HG03175 (cell line): Measurements from ENCODE around the gene PSD.

Experiments used
- ATAC-seq: cut with Tn5 transposase; IDR thresholded peaks from one replicate; pipeline ENCODE4 v1.9.1; 2021; ENCODE audit warnings: mild to moderate bottlenecking, moderate library complexity; ENCODE audit not compliant: unreplicated experiment

PSD gene

GRCh38 chr10:102420714-102421506 lies 2.3 kb upstream of the PSD start, which contains the start of gene FBXL15:
Gene FBXL15 (plus strand): TSS chr10:102420836. CDS start chr10:102421130, 294 bp downstream.
- peak; percentile 72 for ATAC-seq

DNA sequence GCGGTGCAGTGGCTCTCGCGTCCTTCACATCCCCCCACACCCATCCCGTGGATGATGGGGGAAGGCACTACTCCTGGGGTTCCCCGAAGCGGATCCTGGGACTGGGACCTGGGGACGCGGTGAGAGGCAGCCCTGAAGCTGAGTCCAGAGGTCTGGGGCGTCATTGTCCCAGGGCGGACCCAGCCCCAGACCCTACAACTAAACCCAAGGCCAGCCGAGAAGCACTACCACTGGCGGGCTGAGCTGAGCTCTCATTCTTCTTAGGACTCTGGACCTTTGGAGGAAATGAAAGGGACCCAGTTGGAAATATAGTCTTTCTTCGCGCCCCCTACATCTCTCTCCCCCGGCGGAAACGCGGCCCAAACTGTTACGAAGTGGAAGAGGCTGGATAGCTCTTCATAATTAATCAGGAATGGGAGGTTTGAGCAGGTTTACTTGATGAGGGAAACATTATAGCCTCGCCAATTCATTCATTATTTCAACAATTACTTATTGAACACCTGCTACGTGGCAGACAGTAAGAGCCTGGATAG lies 1.7 kb upstream of the PSD start:
- ATAC-seq, result no peak

DNA sequence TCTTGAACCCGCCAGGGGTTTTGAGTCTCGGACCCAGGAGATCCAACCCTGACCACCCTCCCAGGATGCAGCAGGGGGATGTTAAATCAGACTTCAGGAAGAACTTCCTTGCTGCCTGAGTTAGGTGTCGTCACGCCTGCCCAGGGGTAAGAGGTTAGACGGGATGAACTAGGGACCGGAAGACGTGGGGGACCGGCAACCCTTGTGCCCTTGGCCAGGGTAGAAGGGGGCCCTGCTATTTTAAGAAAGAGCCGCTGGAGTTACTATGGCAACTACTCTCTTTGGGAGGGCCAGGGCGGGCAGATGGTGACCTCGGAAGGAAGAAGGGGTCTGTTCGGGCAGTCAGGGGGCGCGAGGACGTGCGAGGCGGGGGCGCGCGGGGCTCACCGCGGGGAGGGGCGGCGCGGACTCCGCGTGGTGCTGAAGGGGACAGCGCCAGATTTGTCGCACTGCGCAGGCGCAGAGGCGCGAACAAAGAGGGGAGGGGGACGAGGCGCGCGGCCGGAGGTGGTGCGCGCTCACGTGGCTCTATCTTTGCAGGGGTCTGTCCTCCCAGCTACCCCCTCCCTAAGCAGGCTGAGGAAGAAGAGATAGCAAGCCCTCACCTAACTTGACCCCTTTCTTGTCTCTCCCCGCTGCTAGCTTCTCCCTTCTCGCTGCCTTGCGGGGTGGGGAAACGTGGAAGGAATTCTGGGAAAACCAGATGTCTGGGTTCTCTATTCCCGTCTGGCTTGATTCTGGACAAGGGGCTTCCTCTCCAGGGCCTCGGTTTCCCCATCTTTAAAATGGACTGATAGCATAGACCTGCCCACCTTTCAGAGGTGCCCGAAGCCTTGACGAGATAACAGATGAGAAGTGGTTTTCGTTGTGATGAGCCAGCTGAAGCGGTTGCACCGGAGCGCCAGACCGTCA lies 940 bp upstream of the PSD start:
- no peak for ATAC-seq

GRCh38 chr10:102416695-102417094 lies 1.9 kb downstream of the PSD start:
- ATAC-seq, result no peak

- ATAC-seq, result no peak
Observed at GRCh38 chr10:102416283-102416682, 2.3 kb downstream of the PSD start.

DNA sequence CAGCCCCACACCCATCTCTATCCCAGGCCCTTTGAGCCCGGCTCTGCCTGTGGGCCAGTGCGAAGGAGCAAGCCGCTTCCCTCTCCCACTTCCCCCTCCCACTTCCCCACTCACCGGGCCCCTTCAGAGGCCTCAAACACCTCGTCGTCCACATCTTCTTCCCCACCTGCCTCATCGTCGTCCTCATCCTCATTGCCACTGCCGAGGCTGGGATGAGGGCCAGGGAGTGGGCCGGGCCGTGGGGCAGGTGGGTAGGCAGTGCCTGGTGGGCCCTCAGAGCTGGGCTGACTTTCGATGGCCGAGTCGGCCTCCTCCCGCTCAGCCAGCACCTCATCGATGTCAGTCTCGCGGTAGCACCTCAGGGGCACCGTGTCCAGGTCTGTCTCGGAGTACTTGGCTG lies 3.8 kb downstream of the PSD start:
- no peak for ATAC-seq

GRCh38 chr10:102413806-102414561 lies 4.6 kb downstream of the PSD start:
- no peak for ATAC-seq

DNA sequence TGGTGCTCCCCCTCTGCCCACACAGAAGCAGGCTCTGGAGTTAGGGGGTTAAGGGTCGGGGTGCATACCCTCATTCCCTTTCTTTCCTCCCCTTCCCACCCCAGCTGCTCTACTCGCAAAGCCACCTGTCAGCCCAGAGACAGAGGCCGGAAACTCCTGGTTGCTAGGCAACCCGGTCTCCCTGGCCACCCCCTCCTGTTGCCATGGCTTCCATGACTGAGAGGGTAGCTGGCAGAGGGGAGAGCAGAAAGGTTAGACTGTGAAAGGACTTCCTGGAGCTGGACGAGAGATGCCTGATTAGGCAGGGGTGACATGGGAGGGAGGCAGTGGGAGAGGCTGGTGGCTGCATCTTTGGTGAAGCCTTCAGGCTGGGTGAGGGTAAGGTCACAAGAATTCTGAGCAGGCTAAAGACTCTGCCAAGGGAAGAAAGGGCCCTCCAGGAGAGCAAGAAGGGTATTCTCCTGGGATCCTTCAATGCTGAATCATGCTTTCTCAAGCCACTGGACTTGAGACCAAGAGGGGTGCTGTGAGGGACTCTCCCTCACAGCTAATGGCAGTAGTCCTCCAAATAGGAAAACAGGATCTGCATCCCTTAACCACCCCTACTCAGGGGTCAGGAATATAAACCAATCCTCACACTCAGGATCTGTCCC lies 5.4 kb downstream of the PSD start:
- ATAC-seq, result no peak

DNA sequence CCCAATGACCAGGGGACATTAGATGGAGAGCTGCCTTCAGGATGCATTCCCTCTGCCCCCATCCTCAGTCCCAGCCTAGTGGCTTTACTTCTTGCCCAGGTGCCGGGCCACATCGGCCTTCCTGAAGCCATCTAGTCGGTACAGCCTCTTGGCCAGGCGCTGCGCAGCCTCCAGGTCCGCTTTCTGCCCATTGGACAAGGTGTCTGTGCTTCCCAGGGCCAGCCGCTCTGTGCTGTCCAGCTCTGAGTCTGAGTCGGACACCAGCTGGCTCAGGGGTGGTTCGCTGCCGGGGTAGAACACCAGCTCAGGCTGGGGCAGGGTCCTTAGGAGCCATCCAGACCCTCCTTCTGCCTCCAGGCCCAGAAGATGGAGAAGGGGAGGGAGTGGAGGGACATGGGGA lies 6.3 kb downstream of the PSD start:
- no peak for ATAC-seq

DNA sequence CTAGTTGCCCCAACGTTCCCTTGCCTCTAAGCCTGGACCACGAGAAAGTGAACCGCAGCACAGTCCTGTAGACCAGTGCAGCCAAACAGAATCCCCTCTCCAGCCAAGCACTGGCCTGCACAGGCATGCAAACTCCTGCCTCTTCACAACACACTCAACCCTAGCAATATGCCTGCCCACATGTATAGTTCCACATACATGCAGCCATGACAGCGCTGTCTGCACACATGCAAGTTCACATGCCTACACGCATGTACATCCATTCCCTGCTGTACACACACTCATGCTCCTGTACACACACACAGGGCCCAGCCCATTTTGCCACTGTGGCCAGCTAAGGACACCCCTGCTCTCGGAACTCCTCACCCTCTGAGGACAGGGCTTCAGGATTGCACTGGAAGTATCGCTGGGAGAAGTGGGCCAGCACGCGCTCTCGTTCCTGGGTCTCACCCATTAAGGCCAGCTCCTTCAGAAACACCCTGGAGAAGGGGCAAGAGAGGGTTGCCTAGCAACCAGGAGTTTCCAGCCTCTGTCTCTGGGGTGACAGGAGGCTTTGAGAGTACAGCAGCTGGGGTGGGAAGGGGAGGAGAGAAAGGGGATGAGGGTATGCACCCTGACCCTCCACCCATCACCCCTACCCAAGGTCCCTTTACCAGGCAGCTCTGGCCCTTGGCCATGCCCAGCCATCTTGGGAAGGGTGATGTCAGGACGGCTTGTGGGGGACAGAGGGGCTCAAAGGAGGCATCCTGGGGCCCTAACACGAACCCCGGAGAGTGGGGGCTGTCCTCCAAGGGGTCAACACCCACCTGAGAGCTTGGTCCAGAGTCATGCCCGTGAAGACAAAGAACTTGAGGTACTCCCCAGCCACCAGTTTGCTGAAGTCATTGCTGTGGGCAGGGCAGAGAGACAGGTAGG lies 7.0 kb downstream of the PSD start:
- no peak for ATAC-seq

DNA sequence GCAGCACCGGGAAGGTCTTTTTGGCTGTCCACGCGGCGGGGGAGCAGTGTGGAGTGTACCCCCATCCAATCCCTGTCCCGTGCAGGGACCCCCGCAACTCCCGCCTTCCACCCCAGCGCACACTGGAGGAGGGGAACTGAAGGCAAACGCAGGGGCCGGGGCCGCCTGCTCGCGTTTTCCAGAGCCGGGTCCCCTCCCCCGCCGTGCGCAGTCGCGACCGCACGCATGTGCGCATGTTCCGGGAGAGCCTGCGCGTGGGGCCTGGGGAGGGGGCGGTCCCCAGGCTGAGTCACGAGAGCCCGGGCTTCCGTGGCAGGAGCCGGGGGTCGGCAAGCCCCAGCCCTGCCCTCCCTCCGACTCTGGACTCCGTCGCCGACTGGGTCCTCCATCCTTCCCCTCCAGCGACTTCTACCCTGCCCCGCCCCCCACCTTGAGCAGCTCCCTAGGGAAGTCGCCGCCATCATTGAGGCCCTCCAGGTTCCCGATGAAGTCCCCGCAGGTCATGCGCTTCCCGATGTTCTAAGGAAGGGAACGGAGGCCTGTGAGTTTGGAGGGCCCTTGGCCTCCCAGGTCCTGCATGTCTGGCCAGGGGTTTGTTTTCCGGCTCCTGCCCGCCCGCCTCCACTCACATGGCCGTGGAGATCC lies 8.0 kb downstream of the PSD start:
- ATAC-seq, result no peak

DNA sequence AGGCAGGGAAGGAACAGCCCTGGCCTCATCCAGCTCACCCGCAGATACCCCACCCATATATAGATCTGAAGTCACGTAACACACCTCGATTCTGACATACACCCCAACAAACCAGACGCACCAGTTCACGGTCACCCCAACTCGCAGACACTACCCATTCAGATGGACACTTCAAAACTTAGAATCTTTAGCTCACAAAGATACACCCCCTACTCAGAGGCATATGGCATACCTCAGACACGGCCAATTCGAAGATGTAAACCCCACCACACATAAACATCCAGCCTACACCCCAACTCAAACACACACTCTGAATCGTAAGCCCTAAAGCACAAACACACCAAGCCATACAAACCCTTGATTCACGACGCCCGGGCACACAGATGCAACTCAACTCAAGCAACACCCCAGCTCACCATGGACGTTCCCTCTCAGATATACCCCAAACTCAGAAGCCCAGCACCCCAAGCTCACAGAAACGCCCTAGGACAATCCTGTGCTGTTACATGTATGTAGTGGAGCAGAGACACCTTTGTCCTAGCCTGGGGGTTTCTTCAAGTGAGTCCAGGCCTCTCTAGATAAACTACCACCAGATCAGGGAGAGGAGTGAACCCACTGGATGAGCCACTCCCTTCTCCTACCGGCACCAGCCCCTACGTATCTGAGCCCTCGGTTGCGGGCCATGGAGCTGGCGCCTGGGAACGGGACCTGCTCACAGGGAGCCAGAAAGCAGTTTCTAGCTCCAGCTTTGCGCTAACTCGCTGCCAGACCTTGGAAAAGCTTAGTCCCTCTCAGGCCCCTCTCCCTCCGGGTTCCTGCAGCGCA lies 8.8 kb downstream of the PSD start:
- ATAC-seq, result no peak

DNA sequence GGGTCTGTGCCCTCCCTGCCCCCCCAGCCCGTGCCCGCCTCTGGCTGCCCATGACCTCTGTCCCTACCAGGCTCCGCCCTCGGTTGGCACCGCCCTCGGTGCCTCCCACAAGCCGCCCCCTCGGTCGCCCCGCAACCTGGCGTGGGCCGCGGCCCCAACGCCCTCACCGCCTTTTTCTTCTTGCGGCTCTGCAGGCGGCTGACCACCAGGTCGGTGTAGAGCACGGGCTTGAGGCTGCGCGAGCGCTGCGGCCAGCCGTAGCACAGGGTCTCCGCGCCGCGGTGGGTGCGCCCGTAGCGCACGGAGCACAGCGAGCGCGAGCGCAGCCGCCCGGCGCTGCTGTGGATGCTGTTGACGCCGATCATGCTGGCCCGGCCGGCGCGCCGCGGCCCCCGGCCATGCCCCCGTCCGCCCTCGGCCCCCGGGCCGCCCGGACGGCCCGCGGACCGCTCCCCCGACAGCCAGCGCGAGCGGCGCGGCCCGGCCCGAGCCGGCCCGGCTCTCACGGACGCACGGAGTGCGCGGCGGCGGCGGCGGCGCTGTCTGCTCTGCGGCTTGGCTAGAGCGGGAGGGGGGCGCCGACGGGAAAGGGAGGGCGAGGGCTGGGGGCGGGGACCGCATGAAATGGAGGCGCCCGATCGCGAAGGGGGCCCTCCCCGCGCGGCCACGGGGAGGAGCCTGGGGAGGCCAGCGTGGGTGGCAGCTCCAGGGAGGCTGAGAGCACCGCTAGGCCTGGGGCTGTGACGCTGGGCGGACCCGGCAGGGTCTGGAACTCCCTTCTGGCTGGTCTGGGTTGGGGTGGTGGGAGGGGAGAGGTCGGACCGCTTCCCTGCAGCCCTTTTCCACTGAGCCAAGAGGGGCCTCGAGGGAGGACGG lies 9.6 kb downstream of the PSD start:
- no peak for ATAC-seq

- no peak for ATAC-seq
Observed at GRCh38 chr10:102408131-102408727, 10.4 kb downstream of the PSD start.

DNA sequence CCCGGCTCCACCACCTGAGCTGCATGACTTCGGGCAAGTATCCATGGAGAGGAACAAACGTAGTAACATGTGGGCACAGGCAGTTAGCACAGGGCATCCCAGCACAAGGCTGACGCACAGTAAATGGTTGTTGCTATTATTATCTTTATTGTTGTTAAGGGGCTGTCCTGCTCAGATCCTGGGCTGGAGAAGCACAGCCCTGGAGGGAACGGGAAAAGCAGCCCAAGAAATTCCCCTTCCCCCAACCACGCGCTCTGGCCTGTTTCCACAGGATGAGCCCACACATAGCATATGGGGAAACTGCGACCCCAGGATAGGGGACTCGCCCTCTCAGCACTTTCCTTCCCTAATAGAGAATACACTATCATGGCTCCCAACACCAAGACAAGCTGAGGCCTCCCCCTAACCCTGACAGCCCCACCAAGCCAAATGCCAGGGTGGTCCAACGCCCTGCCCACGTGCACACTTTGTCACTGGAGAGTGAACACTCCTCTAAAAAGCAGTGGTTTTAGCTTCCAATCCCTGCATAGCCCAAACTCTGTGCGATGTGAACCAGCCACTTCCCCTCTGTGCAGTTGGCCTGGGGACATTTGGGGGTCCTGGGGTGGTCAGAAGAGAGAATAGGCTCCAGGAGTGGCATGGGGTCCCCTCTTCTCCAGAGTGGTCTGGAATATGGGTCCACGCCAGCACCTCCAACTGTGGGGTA lies 11.0 kb downstream of the PSD start:
- ATAC-seq, result no peak

DNA sequence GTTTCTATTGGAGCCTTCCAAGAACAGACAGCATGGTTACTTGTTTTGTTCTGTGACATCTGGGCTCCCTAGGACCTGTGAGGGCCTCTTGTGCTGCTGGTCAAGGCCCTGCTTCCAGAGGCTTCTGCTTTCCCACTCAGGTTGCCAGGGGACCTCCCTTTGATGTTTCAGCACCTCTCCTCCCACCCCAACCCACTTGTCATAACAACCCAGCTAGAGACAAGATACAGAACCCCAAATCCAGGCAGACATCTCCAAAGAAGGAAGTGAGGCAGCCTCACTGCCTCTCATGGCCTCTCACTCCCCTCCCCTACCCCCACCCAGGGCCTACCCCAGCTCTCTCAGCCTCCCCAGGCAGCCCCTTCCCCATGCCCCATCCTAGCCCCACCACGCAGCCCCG lies 11.8 kb downstream of the PSD start:
- no peak for ATAC-seq
